Coronary artery (tissue), 2 donors: ENCODE results near the gene GPR35.
A peak's percentile ranks its signal among the peaks of the same experiment; 100 is the strongest.

Experiments
- DNase-seq: peaks from one replicate; pipeline ENCODE4 v3.0.0-alpha.2; 2017; ENCODE audit warnings: low spot score
- H3K27ac ChIP-seq, 2 donors: fragments of 200-600 bp; sonication (generic); one replicate each; pipeline ENCODE4 v1.5.1; 2016 to 2019
- H3K4me3 ChIP-seq: fragments of 200-600 bp; sonication (generic); 2 replicates; pipeline ENCODE4 v1.5.1; 2016; ENCODE audit warnings: mild to moderate bottlenecking, moderate library complexity
- CTCF ChIP-seq: fragments of 200-600 bp; sonication (generic); IDR thresholded peaks from one replicate; pipeline ENCODE4 v1.5.1; 2019; ENCODE audit warnings: antibody characterized with exemption

Gene GPR35

GRCh38 chr2:240624011-240624949 is 1.0 kb upstream of the GPR35 start:
- H3K4me3 ChIP-seq, result no peak overlapping the region
- no peak for TF ChIP-seq CTCF
- no peak for DNase-seq
- H3K27ac ChIP-seq, result no peak overlapping the region

- H3K4me3 ChIP-seq, result no peak overlapping the region
- DNase-seq, result peak; percentile 69
- H3K27ac ChIP-seq, result no peak overlapping the region
- no peak for TF ChIP-seq CTCF
Observed at GRCh38 chr2:240626531-240627300, 1.4 kb downstream of the GPR35 start.

- no peak for TF ChIP-seq CTCF
Observed at GRCh38 chr2:240627736-240628506, 2.6 kb downstream of the GPR35 start.

GRCh38 chr2:240628507-240628807 is 3.2 kb downstream of the GPR35 start:
- Histone ChIP-seq H3K4me3 (no peak overlapping the region), H3K27ac (no peak overlapping the region)
- peak; percentile 41 for DNase-seq
- TF ChIP-seq CTCF, result no peak

More at GRCh38 chr2:240627736-240628506, 2.6 kb downstream of the GPR35 start:
- Histone ChIP-seq H3K27ac (no peak overlapping the region), H3K4me3 (no peak overlapping the region)
- DNase-seq, result peak; percentile 58

GRCh38 chr2:240628808-240629618 is 3.7 kb downstream of the GPR35 start:
- no peak overlapping the region for H3K27ac ChIP-seq
- TF ChIP-seq CTCF, result no peak
- no peak overlapping the region for H3K4me3 ChIP-seq
- DNase-seq, result peak; percentile 68

- H3K27ac ChIP-seq, result no peak overlapping the region
- TF ChIP-seq CTCF, result no peak
- DNase-seq, result no peak
- H3K4me3 ChIP-seq, result no peak overlapping the region
Observed at GRCh38 chr2:240629619-240629967, 4.3 kb downstream of the GPR35 start.
